Activated CD4-positive, CD25-positive, alpha-beta regulatory T cell treated with anti-CD3 and anti-CD28 coated beads, Interleukin-2, amount 50 U/mL, for 72 hours (primary cell): ENCODE data around the gene CCDC66.

Experiments used
- DNase-seq: peaks from one replicate; pipeline ENCODE4 v3.0.0; 2021

CCDC66 gene

DNA sequence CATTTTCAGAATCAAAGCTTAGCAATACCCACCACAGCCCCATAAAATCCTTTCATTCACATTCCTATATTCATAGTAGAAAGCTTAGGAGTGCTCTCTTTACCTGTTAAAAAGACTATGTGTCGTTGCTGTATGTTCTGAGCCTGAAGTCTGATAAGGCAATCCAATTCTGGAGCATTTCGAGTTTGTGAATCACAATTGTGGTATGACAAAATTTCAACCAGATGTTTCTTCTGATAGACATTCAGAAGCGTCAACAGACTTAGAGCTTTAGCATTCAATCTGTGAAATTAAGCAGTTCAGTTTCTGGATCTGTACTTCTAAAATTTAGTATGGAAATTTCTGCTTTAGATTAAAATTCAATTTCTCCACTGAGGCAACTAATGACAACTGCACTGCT is 67.8 kb downstream of the CCDC66 start:
- no peak for DNase-seq

DNA sequence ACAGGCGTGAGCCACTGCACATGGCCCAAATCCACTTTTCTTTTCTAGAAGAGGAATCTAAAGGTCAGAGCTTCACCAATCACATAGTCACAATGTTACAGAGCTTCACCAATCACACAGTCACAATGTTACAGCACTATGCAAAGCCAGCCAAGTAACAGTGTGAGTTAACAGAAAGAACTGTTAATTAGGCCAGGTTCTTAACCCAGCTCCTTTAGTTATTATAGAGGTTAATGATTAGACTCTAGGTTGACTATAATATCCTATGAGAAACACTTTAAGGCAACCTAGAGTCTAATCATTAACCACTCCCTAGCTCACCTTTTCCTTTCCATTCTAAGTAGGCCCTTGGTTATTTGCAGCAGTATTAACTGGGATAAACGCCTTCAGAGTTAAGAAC is 72.1 kb downstream of the CCDC66 start:
- no peak for DNase-seq

DNA sequence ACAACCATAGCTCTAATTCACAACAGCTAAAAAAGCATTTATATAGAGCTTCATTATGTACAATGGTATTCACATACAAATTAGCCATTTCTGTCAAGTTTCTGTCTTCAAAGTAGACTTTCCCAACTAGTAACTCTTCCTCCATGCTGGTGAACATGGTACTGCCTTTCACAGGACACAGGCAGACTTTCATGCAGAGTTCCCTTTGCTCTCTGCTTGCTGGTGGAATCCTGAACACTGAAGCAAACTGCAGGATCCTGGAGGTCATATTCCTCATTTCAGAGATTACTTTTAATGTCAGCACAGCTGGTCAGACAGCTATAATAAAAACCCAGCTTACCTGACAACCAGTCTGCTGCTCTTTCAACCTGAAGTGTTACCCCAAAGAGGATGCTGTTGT is 72.5 kb downstream of the CCDC66 start:
- no peak for DNase-seq

DNA sequence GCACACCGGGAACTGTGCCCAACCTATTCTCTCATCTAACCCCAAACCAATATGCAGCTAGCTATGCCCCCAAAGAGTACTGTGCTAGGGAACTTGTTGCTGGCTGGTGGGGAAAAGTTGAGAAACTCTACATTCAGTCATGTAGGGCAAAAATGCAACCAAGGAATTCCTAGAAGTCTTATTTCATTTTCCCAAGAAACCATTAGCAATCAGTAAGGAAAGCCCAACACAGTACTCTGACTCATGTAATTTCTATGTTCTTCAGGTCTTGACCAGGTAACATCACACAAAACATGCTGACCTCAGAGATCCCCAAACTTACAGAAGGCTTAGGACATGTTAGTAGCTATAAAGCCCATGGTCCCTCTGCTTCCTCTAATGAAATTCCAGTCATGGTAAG is 74.0 kb downstream of the CCDC66 start:
- DNase-seq = no peak

DNA sequence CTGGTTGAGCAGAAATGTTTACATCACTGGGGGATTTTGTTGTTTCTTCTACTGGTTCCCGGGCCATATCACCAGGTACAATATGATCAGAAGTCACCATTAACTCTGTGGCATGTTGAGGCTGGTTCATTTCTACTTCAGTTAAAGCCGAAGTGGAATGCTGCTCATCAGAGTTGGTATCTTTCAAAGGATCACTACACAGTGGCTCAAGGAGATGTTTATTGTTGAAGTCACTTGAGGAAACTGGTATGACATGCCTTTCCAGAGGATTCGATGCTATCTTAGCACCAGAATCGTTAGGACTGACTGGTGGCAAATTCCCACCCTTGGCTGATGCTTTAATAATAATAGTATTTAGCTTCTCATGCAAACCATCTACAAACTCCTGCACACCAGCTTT is 76.2 kb downstream of the CCDC66 start:
- DNase-seq = no peak

DNA sequence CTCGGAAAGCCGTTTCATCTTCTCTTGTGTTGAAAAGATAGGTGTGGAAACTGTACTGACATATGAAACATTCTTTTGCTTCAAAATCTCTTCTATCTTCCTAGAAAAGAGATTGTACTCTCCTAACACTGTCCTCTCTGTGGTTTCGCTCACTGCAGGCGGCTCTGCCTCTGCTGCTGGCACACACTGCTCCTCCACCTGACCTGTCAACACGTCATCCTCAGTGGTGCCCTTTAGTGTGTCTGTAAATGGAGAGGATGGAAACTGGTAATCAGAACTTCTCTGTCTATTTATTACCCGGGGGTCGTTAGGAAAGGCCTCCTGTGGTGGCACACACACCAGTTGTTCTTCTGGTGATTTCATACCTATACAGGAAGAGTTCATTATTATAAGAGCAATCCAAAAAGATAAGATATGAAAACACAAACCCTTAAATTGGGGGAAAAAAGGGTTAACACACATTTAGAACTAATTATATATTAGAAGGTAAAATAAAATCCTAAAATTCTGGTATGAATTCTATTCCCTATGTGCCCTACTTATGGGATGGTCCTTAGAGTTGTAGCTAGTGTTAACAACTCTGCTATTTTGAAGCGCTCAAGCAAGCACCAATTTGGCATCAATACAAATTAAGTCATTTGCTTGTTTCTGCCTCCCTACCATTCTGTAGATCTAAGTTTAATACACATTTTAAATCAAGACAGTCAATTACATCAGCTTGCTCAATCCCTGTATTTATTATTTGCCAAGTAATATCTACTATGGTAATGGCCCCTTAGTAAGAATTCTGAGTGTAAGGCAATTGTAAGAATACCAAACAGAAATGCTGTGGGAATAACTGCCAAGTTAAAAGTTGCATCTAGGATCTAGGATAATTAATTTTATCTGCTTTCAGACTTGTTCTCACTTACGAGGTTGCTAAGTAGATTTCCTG is 76.9 kb downstream of the CCDC66 start:
- no peak for DNase-seq

DNA sequence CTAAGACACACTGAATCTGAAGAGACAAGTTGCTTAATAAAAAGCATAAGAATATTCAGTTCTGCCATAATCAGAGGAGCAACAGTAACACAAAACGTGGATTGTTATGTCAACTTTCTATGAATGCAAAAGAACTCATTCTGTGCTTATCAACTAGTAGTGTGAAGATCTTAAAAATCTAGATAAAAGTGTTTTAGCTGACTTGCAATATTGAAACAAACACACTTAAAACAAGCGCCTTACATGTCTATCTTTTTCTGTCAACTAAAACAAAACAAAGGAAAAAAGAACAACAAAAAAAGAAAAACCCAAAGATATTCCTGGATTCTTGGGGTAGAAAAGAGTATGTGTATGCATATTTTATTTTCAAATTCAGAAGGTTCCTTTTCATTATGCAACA is 88.4 kb downstream of the CCDC66 start:
- DNase-seq = no peak

DNA sequence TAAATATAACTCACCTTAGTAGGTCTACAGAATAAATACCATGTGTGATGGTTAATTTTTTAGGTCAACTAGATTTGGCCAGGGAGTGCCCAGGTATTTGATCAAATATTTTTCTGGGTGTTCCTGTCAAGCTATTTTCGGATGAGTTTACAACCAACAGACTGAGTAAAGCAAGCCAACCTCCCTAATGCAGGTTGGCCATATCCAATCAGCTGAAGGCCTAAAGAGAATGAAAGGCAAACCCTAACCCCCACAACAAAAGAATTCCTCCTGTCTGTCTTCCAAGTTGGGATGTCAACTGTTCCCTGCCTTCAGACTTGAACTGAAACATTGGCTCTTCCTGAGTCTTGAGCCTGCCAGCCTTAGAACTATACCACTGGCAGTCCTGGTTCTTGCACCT is 97.5 kb downstream of the CCDC66 start:
- DNase-seq = no peak

DNA sequence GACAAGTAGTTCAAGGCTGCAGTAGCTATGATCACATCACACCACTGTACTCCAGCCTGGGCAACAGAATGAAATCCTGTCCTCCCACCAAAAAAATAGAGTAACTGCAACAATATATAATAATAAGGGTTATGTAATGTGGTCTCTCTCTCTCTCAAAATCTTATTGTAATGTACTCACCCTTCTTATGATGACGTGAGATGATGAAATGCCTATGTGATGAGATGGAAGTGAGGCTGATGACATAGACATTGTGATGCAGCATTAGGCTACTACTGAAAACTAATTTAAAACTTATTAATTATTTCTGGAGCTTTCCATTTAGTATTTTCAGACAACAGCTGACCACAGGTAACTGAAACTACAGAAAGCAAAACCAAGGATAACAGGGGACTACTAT is 98.7 kb downstream of the CCDC66 start:
- no peak for DNase-seq

DNA sequence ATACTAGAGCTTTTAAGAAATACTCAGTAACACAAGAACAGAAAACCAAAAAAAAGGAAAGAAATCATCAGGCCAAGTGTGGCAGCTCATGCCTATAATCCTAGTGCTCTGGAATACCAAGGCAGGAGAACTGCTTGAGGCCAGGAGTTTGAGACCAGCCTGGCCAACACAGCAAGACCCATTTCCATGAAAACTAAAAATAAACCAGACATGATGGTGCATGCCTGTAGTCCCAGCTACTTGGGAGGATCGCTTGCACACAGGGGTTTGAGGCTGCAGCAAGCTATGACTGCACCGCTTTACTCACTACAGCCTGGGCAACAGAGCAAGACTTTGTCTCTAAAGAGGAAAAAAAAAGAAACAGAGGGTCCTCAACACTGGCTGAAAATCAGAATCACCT is 107.8 kb downstream of the CCDC66 start:
- no peak for DNase-seq

DNA sequence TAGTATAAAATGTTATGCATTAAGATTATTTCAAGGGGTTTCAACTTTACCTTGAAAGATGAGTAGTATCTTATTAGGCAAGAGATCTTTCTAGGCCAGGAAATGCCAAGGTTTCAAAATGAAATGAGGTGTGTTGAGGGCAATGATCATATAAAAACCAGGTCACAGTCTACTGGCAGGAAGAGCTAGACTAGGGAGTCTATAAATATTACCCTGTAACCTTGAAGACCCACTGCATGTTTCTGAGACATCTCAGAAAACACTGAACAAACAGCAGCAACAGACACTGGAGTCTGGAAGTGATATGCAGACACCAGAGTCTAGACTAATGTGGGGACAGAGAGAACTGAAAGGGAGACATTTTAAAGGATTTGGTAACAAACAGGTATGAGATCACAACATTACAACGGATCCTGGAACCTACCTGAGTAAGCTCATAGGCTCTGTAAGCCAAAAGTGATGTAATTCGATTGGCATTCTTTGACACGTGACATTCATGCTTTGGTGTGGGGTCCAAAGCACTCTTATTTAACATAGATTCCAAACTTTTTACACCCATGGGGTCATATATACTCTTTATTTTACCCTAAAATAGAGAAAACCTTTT is 111.1 kb downstream of the CCDC66 start:
- no peak for DNase-seq
